IPS-18c (cell line): ENCODE data around the gene THAP4.

Experiments
- H3K4me3 ChIP-seq: 2 replicates; pipeline ENCODE4 v1.7.0; 2013; ENCODE audit warnings: low read depth, mild to moderate bottlenecking, low read length, moderate library complexity; ENCODE audit not compliant: insufficient read depth
- H3K9me3 ChIP-seq: one replicate; pipeline ENCODE4 v1.6.1; 2013; ENCODE audit warnings: mild to moderate bottlenecking, low read length, moderate library complexity; ENCODE audit not compliant: control insufficient read depth, insufficient read depth

THAP4 gene

GRCh38 chr2:241649927-241650326 is 13.0 kb upstream of the THAP4 start:
- Histone ChIP-seq H3K9me3 (no peaks in the 10 kb centered on the region), H3K4me3 (no peak overlapping the region)

GRCh38 chr2:241649404-241649803 is 12.4 kb upstream of the THAP4 start:
- no peaks in the 10 kb centered on the region for H3K9me3 ChIP-seq
- H3K4me3 ChIP-seq, result no peak overlapping the region

GRCh38 chr2:241648453-241648852 is 11.5 kb upstream of the THAP4 start:
- no peak overlapping the region; the same call in 1 of the 2 replicates for H3K4me3 ChIP-seq
- no peaks in the 10 kb centered on the region for H3K9me3 ChIP-seq

GRCh38 chr2:241645915-241646645 is 9.1 kb upstream of the THAP4 start:
- no peak overlapping the region for H3K4me3 ChIP-seq

GRCh38 chr2:241645056-241645914 is 8.3 kb upstream of the THAP4 start:
- no peak overlapping the region for H3K4me3 ChIP-seq

More at GRCh38 chr2:241645915-241646645, 9.1 kb upstream of the THAP4 start:
- no peaks in the 10 kb centered on the region for H3K9me3 ChIP-seq

GRCh38 chr2:241641631-241642030 is 4.7 kb upstream of the THAP4 start:
- H3K9me3 ChIP-seq, result peaks cover 6% of the 10 kb centered on the region
- H3K4me3 ChIP-seq, result no peak overlapping the region

More at GRCh38 chr2:241645056-241645914, 8.3 kb upstream of the THAP4 start:
- H3K9me3 ChIP-seq, result no peaks in the 10 kb centered on the region

- Histone ChIP-seq H3K4me3 (no peak overlapping the region), H3K9me3 (peaks cover 8% of the 10 kb centered on the region)
Measured at GRCh38 chr2:241640165-241640795, 3.3 kb upstream of the THAP4 start.

- peaks cover 8% of the 10 kb centered on the region for H3K9me3 ChIP-seq
- H3K4me3 ChIP-seq, result no peak overlapping the region
Measured at GRCh38 chr2:241639385-241639784, 2.4 kb upstream of the THAP4 start.

- Histone ChIP-seq H3K4me3 (peak overlapping the region; percentile 31), H3K9me3 (peaks cover 11% of the 10 kb centered on the region)
Measured at GRCh38 chr2:241638940-241639339, 2.0 kb upstream of the THAP4 start.

- Histone ChIP-seq H3K9me3 (peaks cover 11% of the 10 kb centered on the region), H3K4me3 (peak overlapping the region; percentile 100)
Measured at GRCh38 chr2:241637795-241638660, 1.1 kb upstream of the THAP4 start.

GRCh38 chr2:241636182-241637017 is 558 bp downstream of the THAP4 start:
- H3K9me3 ChIP-seq, result peaks cover 11% of the 10 kb centered on the region
- H3K4me3 ChIP-seq, result peak overlapping the region; percentile 75

- peaks cover 11% of the 10 kb centered on the region for H3K9me3 ChIP-seq
- H3K4me3 ChIP-seq, result peak overlapping the region; percentile 75
Measured at GRCh38 chr2:241635756-241636155, 1.2 kb downstream of the THAP4 start.

- Histone ChIP-seq H3K4me3 (no peak overlapping the region), H3K9me3 (peaks cover 5% of the 10 kb centered on the region)
Measured at GRCh38 chr2:241633561-241633960, 3.4 kb downstream of the THAP4 start.

- H3K4me3 ChIP-seq, result no peak overlapping the region
- peaks cover 5% of the 10 kb centered on the region for H3K9me3 ChIP-seq
Measured at GRCh38 chr2:241632478-241633325, 4.3 kb downstream of the THAP4 start.

GRCh38 chr2:241629762-241630435 is 7.1 kb downstream of the THAP4 start:
- Histone ChIP-seq H3K4me3 (no peak overlapping the region), H3K9me3 (peaks cover 3% of the 10 kb centered on the region)
